Measurements from ENCODE around the gene ZBTB7B.
A peak's percentile ranks its signal among the peaks of the same experiment; 100 is the strongest.

The ZBTB7B gene

GRCh38 chr1:155003766-155004351 is 1.3 kb downstream of the ZBTB7B start:
- Histone ChIP-seq H3K27ac (ENCODE audit: extremely low read depth, low read depth, low read length) (peak overlapping the region; percentile 87; the same call in 1 of the 2 replicates), H3K36me3 (ENCODE audit: control insufficient read depth in 2 of 2, insufficient read depth in 1 of 2, low read length in 2 of 2) (no peaks in the 10 kb centered on the region), H3K4me1 (ENCODE audit: control insufficient read depth, insufficient read depth, low read length) (peaks cover 13% of the 10 kb centered on the region), H3K4me3 (ENCODE audit: low read depth, low read length) (peak overlapping the region; percentile 50), H3K9me3 (ENCODE audit: control insufficient read depth, insufficient read depth, low read depth, low read length) (no peaks in the 10 kb centered on the region)
- POLR2A ChIA-PET: interaction anchor here (0.7 to 2.1 kb wide), 7 partner anchors 8 to 42 kb away, joined by 3 to 9 read pairs (median 7); partner anchors contain the start of genes FLAD1 and PYGO2
- CTCF ChIA-PET: interaction anchor here (1.1 to 2.1 kb wide), 4 partner anchors 9 to 81 kb away, joined by 3 to 11 read pairs (median 4); partner anchors contain the start of gene ADAM15
- TF ChIP-seq ZNF837 (tag by site-specific recombination; IDR thresholded peaks at IDR 0.05) (no peak), ZNF48 (tag by site-specific recombination; IDR thresholded peaks at IDR 0.05) (no peak), ZNF776 (tag by site-specific recombination; IDR thresholded peaks at IDR 0.05; ENCODE audit: borderline replicate concordance) (no peak), KLF8 (tag by site-specific recombination; IDR thresholded peaks at IDR 0.05) (peak; percentile 47; the same call in 1 of the 2 replicates), ZSCAN30 (tag by site-specific recombination; IDR thresholded peaks at IDR 0.05) (no peak), GFI1B (tag by site-specific recombination; IDR thresholded peaks at IDR 0.05) (no peak), ZNF18 (tag by site-specific recombination; IDR thresholded peaks at IDR 0.05) (no peak), ZNF416 (tag by site-specific recombination; IDR thresholded peaks at IDR 0.05) (no peak), OVOL3 (tag by site-specific recombination; IDR thresholded peaks at IDR 0.05) (no peak), ZBTB8A (tag by site-specific recombination; IDR thresholded peaks at IDR 0.05) (peak; percentile 34; the same call in 1 of the 2 replicates), SP2 (tag by site-specific recombination; IDR thresholded peaks at IDR 0.05) (peak; percentile 65), HIC1 (tag by site-specific recombination; IDR thresholded peaks at IDR 0.05) (peak; percentile 66; the same call in 1 of the 2 replicates), AEBP2 (tag by site-specific recombination; IDR thresholded peaks at IDR 0.05; ENCODE audit: borderline replicate concordance) (no peak), ZNF391 (tag by site-specific recombination; IDR thresholded peaks at IDR 0.05; ENCODE audit: borderline replicate concordance, low read depth) (0 out of 2 replicates have a peak, but pooled peaks have one; percentile 10), SETDB1 (IDR thresholded peaks at IDR 0.05; ENCODE audit: insufficient read length, low read length) (no peak), ZNF544 (tag by site-specific recombination; IDR thresholded peaks at IDR 0.05) (no peak), GLIS2 (tag by site-specific recombination; IDR thresholded peaks at IDR 0.05) (peak; percentile 88), ZBTB11 (tag by site-specific recombination; conservative IDR thresholded peaks at IDR 0.05; ENCODE audit: low read depth) (peak; percentile 86), KLF16 (tag by site-specific recombination; IDR thresholded peaks at IDR 0.05) (no peak), ZNF580 (tag by site-specific recombination; IDR thresholded peaks at IDR 0.05) (peak; percentile 14; the same call in 1 of the 2 replicates), ZNF660 (tag by site-specific recombination; IDR thresholded peaks at IDR 0.05) (0 out of 2 replicates have a peak, but pooled peaks have one; percentile 17), ZBTB26 (tag by site-specific recombination; optimal IDR thresholded peaks at IDR 0.05) (peak; percentile 27), BCL11B (tag by site-specific recombination; IDR thresholded peaks at IDR 0.05; ENCODE audit: low read depth) (no peak)

Data from HEK293 (cell line).